Upper lobe of left lung (tissue), 4 donors: ENCODE results near the gene PRKCE.

Experiments
- EP300 ChIP-seq, 4 donors: sonication (generic); formaldehyde crosslinking; IDR thresholded peaks; one replicate each; pipeline ENCODE4 v1.5.1; 2017; ENCODE audit warnings: antibody characterized with exemption in 4 of 4, control low read depth in 2 of 4
- POLR2A ChIP-seq, 4 donors: fragments of 450-650 bp; IDR thresholded peaks; one replicate each; pipeline ENCODE4 v1.5.1; 2016 to 2017; ENCODE audit warnings: antibody characterized with exemption in 4 of 4, mild to moderate bottlenecking in 2 of 4

GRCh38 chr2:46047290-46047689 lies 395.8 kb downstream of the PRKCE start:
- TF ChIP-seq EP300 (IDR thresholded peaks at IDR 0.05) (no peak), POLR2A (IDR thresholded peaks at IDR 0.05) (no peak)
